Measurements from ENCODE around the gene NHS. TPM values are rescaled to one million over a fixed set of nuclear protein-coding genes. Genes with fewer than 3 reads are reported as not detected.

NHS gene
- total and polyA plus RNA-seq, 10 donors = 0.32 to 3.1 (median 2.1) TPM

DNA sequence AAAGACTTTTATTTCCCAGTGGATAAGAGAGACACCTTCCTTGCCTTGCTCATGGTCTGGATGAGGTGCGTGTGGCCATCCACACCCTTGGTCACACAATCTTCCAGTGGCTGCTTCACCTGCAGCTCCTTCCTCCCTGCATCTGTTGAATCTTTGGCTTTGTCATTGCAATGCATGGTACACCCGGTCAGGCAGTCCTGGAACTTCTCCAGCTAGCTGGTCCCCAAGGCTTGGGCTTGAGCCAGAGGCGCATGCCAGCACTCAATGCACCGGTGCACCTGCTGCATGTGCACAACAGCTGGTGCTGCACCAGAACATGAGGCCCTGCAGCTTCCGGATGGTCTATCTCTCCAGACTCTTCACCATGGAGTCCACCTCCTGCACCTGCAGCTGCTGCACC is 394.0 kb downstream of the NHS start:
- H3K36me3 ChIP-seq = no peaks in the 10 kb centered on the region
- H3K27me3 ChIP-seq (replicated peaks in 1 of 7) = no peaks in the 10 kb centered on the region
- H3K4me1 ChIP-seq = no peaks in the 10 kb centered on the region
- DNase-seq = no peak
- intact Hi-C loops (cut with DNase I; ENCODE audit: low total_unique reads) = no loop called here
- H3K27ac ChIP-seq = no peak overlapping the region
- no peaks in the 10 kb centered on the region for H3K9me3 ChIP-seq
- WGBS, 5 donors = 76 to 89% (median 79%) methylated on average over 2 to 5 of the region's 5 CpGs
- TF ChIP-seq POLR2A (IDR thresholded peaks at IDR 0.05) (no peak), POLR2AphosphoS5 (IDR thresholded peaks at IDR 0.05) (no peak)
- TF ChIP-seq, protein P1, sequence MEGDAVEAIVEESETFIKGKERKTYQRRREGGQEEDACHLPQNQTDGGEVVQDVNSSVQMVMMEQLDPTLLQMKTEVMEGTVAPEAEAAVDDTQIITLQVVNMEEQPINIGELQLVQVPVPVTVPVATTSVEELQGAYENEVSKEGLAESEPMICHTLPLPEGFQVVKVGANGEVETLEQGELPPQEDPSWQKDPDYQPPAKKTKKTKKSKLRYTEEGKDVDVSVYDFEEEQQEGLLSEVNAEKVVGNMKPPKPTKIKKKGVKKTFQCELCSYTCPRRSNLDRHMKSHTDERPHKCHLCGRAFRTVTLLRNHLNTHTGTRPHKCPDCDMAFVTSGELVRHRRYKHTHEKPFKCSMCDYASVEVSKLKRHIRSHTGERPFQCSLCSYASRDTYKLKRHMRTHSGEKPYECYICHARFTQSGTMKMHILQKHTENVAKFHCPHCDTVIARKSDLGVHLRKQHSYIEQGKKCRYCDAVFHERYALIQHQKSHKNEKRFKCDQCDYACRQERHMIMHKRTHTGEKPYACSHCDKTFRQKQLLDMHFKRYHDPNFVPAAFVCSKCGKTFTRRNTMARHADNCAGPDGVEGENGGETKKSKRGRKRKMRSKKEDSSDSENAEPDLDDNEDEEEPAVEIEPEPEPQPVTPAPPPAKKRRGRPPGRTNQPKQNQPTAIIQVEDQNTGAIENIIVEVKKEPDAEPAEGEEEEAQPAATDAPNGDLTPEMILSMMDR (IDR thresholded peaks at IDR 0.05 in 8 of 11, conservative IDR thresholded peaks at IDR 0.05 in 3 of 11) = no peak
- H3K4me3 ChIP-seq = no peak overlapping the region

DNA sequence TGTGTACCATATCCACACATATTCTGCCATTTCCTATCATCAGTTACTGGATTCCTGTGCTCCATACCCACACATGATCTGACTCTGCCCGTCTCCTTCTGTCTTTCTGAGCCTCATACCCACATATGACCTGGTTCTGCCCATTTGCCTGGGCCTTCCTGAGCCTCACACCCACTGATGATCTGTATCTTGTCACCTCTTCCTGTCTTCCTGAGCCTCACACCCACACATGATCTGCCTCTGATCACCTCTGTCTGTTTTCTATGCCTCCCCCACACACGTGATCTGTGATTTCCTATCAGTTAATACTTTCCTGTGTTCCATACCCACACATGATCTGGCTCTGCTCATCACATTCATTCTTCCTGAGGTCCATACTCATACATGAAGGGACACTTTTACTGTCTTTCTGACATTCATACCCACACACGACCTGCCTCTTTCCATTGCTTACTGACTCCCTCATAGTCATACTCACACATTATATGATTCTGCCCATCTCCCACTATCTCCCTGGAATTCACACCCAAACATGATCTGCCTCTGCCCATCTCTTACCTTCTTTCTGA is 394.8 kb downstream of the NHS start:
- DNase-seq = no peak
- Histone ChIP-seq H3K27ac (no peak overlapping the region), H3K9me3 (no peaks in the 10 kb centered on the region), H3K4me1 (no peaks in the 10 kb centered on the region), H3K27me3 (replicated peaks in 1 of 7) (no peaks in the 10 kb centered on the region), H3K36me3 (no peaks in the 10 kb centered on the region), H3K4me3 (no peak overlapping the region)
- TF ChIP-seq POLR2A (IDR thresholded peaks at IDR 0.05) = no peak
- TF ChIP-seq POLR2AphosphoS5 (IDR thresholded peaks at IDR 0.05) = no peak
- TF ChIP-seq, protein P1 (IDR thresholded peaks at IDR 0.05 in 8 of 11, conservative IDR thresholded peaks at IDR 0.05 in 3 of 11) = no peak
- intact Hi-C loops (cut with DNase I; ENCODE audit: low total_unique reads) = no loop called here
- WGBS, 5 donors = 39 to 74% (median 60%) methylated on average over 3 of the region's 3 CpGs

DNA sequence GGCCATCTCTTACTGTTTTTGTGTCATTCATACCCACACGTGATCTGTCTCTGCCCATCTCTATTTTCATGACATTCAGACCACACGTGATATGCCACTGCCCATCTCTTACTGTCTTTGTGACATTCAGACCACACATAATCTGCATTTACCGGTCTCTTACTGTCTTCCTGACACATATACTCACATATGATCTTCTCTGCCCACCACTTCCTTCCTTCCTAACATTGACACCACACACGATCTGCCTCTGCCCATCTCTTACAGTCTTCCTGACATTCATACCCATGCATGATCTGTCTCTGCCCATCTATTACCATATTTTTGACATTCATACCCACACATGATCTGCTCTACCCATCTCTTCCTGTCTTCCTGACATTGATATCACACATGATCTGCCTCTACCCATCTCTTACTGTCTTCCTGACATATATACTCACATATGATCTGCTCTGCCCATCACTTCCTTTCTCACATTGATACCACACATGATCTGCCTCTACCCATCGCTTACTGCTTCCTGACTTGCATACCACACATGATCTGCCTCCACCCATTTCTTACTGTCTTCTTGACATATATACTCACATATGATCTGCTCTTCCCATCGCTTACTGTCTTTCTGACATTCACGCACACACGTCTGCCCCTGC is 398.3 kb downstream of the NHS start:
- no peak overlapping the region for H3K4me3 ChIP-seq
- DNase-seq = no peak
- 63 to 69% (median 66%) methylated on average over 8 of the region's 8 CpGs for WGBS, 5 donors
- H3K9me3 ChIP-seq = no peaks in the 10 kb centered on the region
- TF ChIP-seq POLR2AphosphoS5 (IDR thresholded peaks at IDR 0.05) (no peak), POLR2A (IDR thresholded peaks at IDR 0.05) (no peak)
- TF ChIP-seq, protein P1 (IDR thresholded peaks at IDR 0.05 in 8 of 11, conservative IDR thresholded peaks at IDR 0.05 in 3 of 11) = no peak
- intact Hi-C loops (cut with DNase I; ENCODE audit: low total_unique reads) = no loop called here
- H3K27ac ChIP-seq = no peak overlapping the region
- peaks cover 0 to 5% (median 0%) of the 10 kb centered on the region in 7 donors for H3K27me3 ChIP-seq (replicated peaks in 1 of 7)
- no peaks in the 10 kb centered on the region for H3K36me3 ChIP-seq
- no peaks in the 10 kb centered on the region for H3K4me1 ChIP-seq

DNA sequence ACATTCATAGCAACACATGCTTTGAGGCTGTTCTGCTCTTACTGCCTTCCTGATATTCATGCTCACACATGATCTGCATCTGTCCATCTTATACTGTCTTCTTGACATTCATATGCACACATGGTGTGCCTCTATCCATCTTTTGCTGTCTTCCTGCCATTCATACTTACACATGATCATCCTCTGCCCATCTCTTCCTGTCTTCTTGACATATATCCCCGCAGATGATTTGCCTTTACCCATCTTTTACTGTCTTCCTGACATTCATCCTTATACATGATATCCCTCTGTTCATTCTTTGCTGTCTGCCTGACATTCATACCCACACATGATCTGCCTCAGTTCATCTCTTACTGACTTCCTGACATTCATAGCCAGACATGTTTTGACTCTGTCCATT is 399.1 kb downstream of the NHS start:
- Histone ChIP-seq H3K27ac (no peak overlapping the region), H3K4me3 (no peak overlapping the region), H3K9me3 (no peaks in the 10 kb centered on the region), H3K27me3 (replicated peaks in 1 of 7) (peaks cover 0 to 5% (median 0%) of the 10 kb centered on the region in 7 donors), H3K4me1 (no peaks in the 10 kb centered on the region), H3K36me3 (no peaks in the 10 kb centered on the region)
- no peak for DNase-seq
- intact Hi-C loops (cut with DNase I; ENCODE audit: low total_unique reads) = no loop called here
- WGBS, 5 donors = 74 to 90% (median 87%) methylated on average over 1 of the region's 1 CpG
- TF ChIP-seq POLR2A (IDR thresholded peaks at IDR 0.05) (no peak), POLR2AphosphoS5 (IDR thresholded peaks at IDR 0.05) (no peak)
- TF ChIP-seq, protein P1 (IDR thresholded peaks at IDR 0.05 in 8 of 11, conservative IDR thresholded peaks at IDR 0.05 in 3 of 11) = no peak
